GM18505 (cell line): Measurements from ENCODE around the gene WDR77.
A peak's percentile ranks its signal among the peaks of the same experiment; 100 is the strongest.

ENCODE experiments used
- ATAC-seq: cut with Tn5 transposase; IDR thresholded peaks from one replicate; pipeline ENCODE4 v1.9.1; 2021; ENCODE audit not compliant: unreplicated experiment
- POLR2A ChIP-seq: IDR thresholded peaks from 4 replicates; pipeline ENCODE4 v1.6.1; 2011; ENCODE audit warnings: borderline replicate concordance; ENCODE audit not compliant: insufficient read depth, insufficient read length; ENCODE audit errors: extremely low read depth

Gene WDR77

DNA sequence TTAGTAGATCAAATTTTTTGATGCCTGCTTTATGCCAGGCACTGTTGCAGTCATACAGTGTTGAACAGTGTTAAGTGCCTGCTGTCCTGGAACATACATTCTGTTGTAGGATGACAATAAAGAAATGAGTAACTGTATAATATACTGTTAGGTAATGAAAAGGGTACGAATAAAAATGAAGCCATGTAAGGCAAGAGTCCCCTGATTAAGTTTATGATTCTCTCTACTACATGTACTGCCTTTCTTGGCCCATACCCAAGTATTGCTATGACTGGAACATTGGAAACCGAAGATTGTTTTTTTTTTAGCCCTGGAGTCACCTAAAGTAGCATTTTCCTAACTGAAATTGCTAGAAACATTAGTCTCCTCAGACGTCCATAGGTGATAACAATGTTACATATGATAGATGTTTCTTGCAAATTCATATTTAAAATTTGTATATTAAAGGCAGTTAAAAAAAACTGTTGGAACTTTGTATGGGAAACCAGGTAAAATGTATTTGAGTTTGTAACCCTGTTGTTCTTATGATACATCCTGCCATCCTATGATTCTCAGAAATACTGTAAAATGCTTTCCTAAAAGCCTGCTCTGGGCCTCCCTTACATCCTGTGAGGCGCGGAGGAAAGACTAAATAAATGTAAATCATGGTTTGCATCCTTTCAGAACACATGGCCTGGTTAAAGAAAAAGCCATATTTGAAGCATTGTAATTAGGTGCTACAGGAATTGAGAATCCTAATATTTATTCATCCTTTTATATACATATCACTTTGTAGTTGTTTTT lies 6.0 kb upstream of the WDR77 start:
- ATAC-seq, result peak; percentile 55
- no peak for TF ChIP-seq POLR2A

DNA sequence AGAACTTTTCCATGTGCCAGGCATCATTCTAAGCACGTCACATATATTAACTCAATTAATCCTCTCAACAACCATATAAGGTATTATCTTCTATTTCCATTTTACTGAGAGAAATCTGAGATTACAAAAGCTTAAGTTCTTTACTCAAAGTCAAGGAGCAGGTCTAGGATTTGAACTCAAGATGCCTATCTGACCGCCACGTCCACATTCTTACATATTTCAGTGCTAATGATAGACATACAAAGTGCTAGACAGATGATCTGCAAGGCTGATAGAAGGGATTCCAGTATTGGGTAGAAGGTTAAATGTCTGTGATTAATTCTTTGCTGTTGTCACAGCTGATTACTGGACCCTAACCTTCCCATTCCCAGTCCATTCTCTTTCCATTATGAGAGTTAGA lies 4.7 kb upstream of the WDR77 start:
- no peak for ATAC-seq
- no peak for TF ChIP-seq POLR2A

- ATAC-seq, result no peak
- TF ChIP-seq POLR2A, result no peak
These were observed 3.5 kb upstream of the WDR77 start for GRCh38 chr1:111452581-111452980.

DNA sequence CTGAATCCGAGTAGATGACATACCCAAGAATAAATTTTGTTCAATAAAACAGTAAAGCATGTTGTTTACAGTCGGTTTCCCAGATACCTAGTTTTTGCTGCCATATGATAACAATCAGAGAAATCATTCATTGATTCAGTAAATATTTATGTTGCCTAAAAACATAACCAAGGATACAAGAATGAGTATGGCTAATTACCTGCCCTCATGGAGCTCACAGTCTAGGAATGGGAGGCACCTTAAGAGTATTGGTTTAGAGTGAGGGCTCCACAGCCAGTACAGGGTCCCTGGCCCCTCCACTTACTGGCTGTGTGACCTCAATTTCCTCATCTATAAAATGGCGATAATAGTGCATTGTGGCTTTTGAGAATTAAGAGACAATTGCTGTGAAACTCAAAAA lies 1.1 kb upstream of the WDR77 start:
- ATAC-seq, result no peak

GRCh38 chr1:111449703-111450017 lies 604 bp upstream of the WDR77 start:
- TF ChIP-seq POLR2A, result no peak
- no peak for ATAC-seq

More for the DNA sequence above, 1.1 kb upstream of the WDR77 start:
- TF ChIP-seq POLR2A, result no peak

DNA sequence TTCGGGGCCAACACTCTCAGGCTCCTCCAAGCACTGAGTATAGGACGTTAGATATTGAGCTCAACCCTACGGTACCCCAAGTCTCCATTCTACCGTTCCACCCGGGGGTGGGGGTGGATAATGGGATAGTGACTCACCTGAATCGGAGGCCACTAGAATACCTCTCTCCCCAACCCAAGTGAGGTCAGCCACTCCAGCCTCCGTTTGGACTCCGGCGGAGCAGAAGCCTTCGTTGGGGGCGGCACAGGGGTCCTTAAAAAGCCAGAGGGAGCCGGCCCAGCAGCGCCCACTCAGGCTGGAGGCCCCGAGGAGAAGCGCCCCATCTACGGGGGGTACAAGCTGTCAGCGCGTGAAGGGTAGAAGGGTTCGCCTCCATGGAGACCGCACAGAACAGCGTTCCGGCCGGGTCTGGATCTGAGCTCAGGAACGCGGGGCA lies 556 bp downstream of the WDR77 start:
- no peak for TF ChIP-seq POLR2A
- peak; percentile 22 for ATAC-seq

DNA sequence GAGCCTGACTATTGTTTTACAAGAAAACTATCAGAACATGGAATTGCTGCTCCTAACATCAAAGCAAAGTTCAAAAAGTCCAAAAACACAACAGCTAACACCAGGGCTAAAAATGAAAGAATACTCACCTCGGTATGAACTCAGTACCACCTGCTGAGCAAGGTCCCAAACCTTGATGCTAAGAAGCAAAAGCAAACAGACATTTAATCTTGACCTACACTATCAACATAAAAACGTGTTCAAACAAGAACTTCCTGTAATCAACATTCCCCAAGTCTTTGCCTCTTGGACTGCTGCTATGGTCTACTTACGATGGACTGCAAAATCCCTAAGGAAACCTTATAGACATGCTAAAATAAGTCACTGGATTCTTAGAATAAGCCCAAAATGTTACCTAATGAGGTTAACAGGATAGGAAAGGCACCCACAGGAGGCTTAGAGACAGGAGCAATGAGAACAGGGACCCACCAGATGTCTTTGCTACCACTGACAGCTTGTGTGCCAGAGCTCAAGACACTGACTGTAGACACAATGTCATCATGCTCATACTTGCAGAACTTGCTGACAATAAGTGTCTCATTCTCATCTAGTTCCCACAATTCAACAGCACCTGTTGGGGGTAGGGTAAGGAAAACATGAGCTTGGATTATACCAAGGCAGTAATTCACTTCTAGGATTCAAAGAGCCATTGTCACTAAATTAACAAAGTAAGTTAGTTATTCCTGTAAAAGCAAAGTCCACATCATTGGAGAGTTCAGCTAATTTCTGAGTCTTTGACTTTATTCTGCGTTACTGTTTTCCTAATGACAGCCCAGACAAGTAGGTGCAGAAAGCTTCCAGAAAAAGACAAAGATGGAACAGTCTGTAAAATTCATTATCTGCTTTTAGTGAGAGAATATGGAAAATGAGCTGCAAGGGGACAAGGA lies 1.8 kb downstream of the WDR77 start:
- no peak for ATAC-seq
- TF ChIP-seq POLR2A, result no peak

DNA sequence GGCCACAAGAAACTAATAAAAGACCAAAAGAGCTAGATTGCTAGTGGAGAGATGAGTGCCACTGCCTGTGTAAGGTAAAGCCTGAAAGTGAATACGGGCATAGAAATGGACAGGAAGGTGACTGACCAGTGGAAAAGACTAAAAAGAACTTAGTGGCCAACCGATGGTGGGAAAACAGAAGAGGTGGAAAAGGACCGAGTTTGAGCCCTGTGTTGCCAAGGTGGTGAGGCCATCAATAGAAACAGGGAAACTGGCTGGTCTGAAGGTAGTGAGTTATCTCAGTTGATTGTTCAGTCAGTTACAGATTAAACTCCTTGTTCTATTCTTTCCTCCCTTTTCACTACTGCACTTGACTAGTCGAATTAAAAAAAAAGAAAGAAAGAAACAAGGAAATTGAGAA lies 2.5 kb downstream of the WDR77 start:
- ATAC-seq, result no peak
- no peak for TF ChIP-seq POLR2A

DNA sequence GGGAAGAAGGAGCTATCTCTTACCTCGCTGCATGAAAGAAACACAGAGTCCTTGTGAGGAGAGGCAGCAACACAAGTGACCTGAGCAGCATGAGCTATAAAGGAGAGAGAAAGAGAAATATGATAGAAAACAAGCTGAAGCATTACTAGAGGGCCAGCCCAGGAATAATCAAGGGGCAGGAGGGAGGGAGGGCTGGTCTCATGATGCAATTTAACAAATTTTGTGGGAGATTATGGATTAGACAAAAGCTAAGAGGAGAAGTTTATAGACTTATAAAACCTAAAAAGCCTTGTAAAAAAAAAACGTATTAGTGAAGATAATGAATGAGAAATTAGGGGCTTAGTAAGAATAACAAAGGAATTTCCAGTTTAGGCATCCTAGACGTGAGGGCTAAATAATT lies 5.0 kb downstream of the WDR77 start:
- TF ChIP-seq POLR2A, result no peak
- no peak for ATAC-seq

- no peak for TF ChIP-seq POLR2A
- ATAC-seq, result no peak
These were observed 6.6 kb downstream of the WDR77 start for GRCh38 chr1:111442457-111442856.

GRCh38 chr1:111441573-111442192 lies 7.4 kb downstream of the WDR77 start:
- no peak for ATAC-seq
- no peak for TF ChIP-seq POLR2A

DNA sequence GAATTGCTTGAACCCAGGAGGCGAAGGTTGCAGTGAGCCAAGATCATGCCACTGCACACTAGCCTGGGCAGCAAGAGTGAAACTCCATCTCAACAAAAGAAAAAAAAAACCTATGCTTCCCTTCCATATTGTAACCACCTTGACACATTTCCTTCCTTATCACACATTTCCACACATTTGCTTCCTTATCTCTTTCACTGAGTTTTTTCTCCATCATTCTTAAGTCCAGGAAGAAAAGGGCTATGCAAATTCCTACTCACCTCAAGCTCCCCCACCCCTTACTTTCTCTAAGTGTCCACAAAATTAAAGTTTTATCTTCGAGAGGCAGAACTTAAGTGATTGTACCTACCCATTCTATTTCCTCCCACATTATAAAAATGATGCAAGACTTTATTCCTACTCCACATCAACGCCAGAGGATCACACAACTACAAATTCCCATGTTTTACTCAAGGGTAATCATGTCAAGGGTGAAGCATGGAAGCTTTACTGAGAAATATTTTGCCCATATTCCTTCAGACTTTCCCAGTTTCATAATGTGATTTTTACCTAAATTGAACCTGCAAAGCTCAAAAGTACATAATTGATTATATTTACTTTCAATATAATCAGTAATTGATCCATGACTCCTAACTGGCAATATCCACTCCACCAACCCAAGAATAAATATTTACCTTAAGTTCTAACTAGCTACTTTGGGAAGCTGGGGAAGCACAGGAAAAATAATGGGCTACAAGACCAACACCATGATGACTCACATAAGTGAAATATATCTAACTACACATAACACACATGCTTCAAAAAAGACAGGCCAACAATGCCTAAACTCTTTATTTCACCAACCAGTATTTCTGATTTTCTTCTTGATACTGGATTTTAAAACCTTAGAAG lies 9.3 kb downstream of the WDR77 start:
- no peak for TF ChIP-seq POLR2A

GRCh38 chr1:111436726-111437125 lies 12.3 kb downstream of the WDR77 start:
- ATAC-seq, result no peak
- no peak for TF ChIP-seq POLR2A

More for the DNA sequence above, 9.3 kb downstream of the WDR77 start:
- no peak for ATAC-seq
